ENCODE results near the gene ARSI.

- no peak for TF ChIP-seq CTCF (IDR thresholded peaks at IDR 0.05)
- no peak for TF ChIP-seq POLR2AphosphoS5 (IDR thresholded peaks at IDR 0.05)
Observed at GRCh38 chr5:150258130-150258529, 44.6 kb downstream of the ARSI start.

Measured in upper lobe of left lung (tissue), 4 donors.